ENCODE results near the gene TSHZ3. TPM values are rescaled to one million over a fixed set of nuclear protein-coding genes. Genes with fewer than 3 reads are reported as not detected.

The TSHZ3 gene
- total RNA-seq, 1 donor from 2014 or later: 17.0 TPM

GRCh38 chr19:31279436-31279765 is 69.8 kb downstream of the TSHZ3 start:
- no peak for TF ChIP-seq CTCF (IDR thresholded peaks at IDR 0.05)
- DNase-seq (ENCODE audit: low spot score): no peak
- no peak overlapping the region for H3K27ac Mint-ChIP-seq (ENCODE audit: unreplicated experiment)
- no peaks in the 10 kb centered on the region for H3K27me3 Mint-ChIP-seq (ENCODE audit: low read depth)
- peaks cover 14% of the 10 kb centered on the region for H3K4me1 Mint-ChIP-seq (ENCODE audit: low read depth)
- H3K9me3 Mint-ChIP-seq (ENCODE audit: low read depth): no peaks in the 10 kb centered on the region
- H3K4me3 Mint-ChIP-seq (ENCODE audit: unreplicated experiment): no peak overlapping the region
- H3K36me3 Mint-ChIP-seq (ENCODE audit: low read depth): peaks cover 21% of the 10 kb centered on the region

GRCh38 chr19:31278555-31279435 is 70.4 kb downstream of the TSHZ3 start:
- Mint-ChIP-seq H3K9me3 (ENCODE audit: low read depth) (no peaks in the 10 kb centered on the region), H3K27me3 (ENCODE audit: low read depth) (no peaks in the 10 kb centered on the region), H3K36me3 (ENCODE audit: low read depth) (peaks cover 23% of the 10 kb centered on the region), H3K27ac (ENCODE audit: unreplicated experiment) (no peak overlapping the region), H3K4me1 (ENCODE audit: low read depth) (peaks cover 9% of the 10 kb centered on the region), H3K4me3 (ENCODE audit: unreplicated experiment) (no peak overlapping the region)
- no peak for DNase-seq (ENCODE audit: low spot score)
- no peak for TF ChIP-seq CTCF (IDR thresholded peaks at IDR 0.05)

GRCh38 chr19:31277516-31277915 is 71.7 kb downstream of the TSHZ3 start:
- no peak for DNase-seq (ENCODE audit: low spot score)
- no peak overlapping the region for H3K4me3 Mint-ChIP-seq (ENCODE audit: unreplicated experiment)
- no peak for TF ChIP-seq CTCF (IDR thresholded peaks at IDR 0.05)
- peaks cover 9% of the 10 kb centered on the region for H3K4me1 Mint-ChIP-seq (ENCODE audit: low read depth)
- H3K27ac Mint-ChIP-seq (ENCODE audit: unreplicated experiment): no peak overlapping the region
- no peaks in the 10 kb centered on the region for H3K27me3 Mint-ChIP-seq (ENCODE audit: low read depth)
- no peaks in the 10 kb centered on the region for H3K9me3 Mint-ChIP-seq (ENCODE audit: low read depth)
- H3K36me3 Mint-ChIP-seq (ENCODE audit: low read depth): peaks cover 28% of the 10 kb centered on the region

GRCh38 chr19:31276831-31277230 is 72.4 kb downstream of the TSHZ3 start:
- H3K4me1 Mint-ChIP-seq (ENCODE audit: low read depth): peaks cover 9% of the 10 kb centered on the region
- H3K36me3 Mint-ChIP-seq (ENCODE audit: low read depth): peaks cover 28% of the 10 kb centered on the region
- no peaks in the 10 kb centered on the region for H3K27me3 Mint-ChIP-seq (ENCODE audit: low read depth)
- H3K27ac Mint-ChIP-seq (ENCODE audit: unreplicated experiment): no peak overlapping the region
- TF ChIP-seq CTCF (IDR thresholded peaks at IDR 0.05): no peak
- H3K4me3 Mint-ChIP-seq (ENCODE audit: unreplicated experiment): no peak overlapping the region
- no peaks in the 10 kb centered on the region for H3K9me3 Mint-ChIP-seq (ENCODE audit: low read depth)
- peak; percentile 83 for DNase-seq (ENCODE audit: low spot score)

- no peaks in the 10 kb centered on the region for H3K9me3 Mint-ChIP-seq (ENCODE audit: low read depth)
- H3K36me3 Mint-ChIP-seq (ENCODE audit: low read depth): peaks cover 28% of the 10 kb centered on the region
- H3K4me1 Mint-ChIP-seq (ENCODE audit: low read depth): peaks cover 11% of the 10 kb centered on the region
- no peak for TF ChIP-seq CTCF (IDR thresholded peaks at IDR 0.05)
- H3K27me3 Mint-ChIP-seq (ENCODE audit: low read depth): no peaks in the 10 kb centered on the region
- no peak overlapping the region for H3K27ac Mint-ChIP-seq (ENCODE audit: unreplicated experiment)
- DNase-seq (ENCODE audit: low spot score): no peak
- no peak overlapping the region for H3K4me3 Mint-ChIP-seq (ENCODE audit: unreplicated experiment)
Measured at GRCh38 chr19:31275068-31275334, 74.2 kb downstream of the TSHZ3 start.

All from chondrocyte (in vitro differentiated cells).